ENCODE results near the gene PLVAP. TPM values are rescaled to one million over a fixed set of nuclear protein-coding genes. Genes with fewer than 3 reads are reported as not detected.

PLVAP gene
- total and polyA plus RNA-seq, 9 of the 15 experiments (the other 6 are each of a cell fraction or from before 2014, with no cell fraction given): 0.09 to 0.84 (median 0.51) TPM; not detected in 4

DNA sequence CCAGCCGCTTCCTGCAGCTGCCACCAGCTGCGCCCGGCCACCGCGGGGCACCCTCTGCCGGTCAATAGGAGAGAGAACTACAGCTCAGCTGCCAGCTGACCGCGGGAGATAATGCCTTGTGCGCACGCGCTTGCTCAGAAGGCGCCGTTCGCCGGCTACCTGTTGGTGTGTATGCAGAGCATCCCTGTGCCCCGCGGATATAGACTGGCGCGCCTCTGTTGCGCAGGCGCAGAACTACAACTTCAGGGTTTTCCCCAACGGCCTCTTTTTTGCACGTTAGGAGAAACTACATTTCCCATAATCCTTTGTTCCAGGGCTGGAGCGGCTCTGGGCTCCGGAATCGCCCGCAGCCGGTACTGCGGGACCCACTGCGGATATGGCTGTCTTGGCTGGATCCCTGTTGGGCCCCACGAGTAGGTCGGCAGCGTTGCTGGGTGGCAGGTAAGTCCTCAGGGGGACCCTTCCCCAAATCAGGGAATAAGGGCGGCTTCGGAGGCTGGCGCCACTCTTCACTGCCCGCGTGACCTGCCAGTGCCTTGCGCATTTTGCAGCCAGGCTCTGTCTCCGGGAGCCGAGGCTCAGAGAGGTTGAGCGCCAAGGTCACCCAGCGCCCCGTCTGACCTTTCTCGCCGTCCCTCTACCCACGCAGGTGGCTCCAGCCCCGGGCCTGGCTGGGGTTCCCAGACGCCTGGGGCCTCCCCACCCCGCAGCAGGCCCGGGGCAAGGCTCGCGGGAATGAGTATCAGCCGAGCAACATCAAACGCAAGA lies 71.4 kb downstream of the PLVAP start, which contains the start of gene MRPL34 (continued):
- TF ChIP-seq, protein P1, sequence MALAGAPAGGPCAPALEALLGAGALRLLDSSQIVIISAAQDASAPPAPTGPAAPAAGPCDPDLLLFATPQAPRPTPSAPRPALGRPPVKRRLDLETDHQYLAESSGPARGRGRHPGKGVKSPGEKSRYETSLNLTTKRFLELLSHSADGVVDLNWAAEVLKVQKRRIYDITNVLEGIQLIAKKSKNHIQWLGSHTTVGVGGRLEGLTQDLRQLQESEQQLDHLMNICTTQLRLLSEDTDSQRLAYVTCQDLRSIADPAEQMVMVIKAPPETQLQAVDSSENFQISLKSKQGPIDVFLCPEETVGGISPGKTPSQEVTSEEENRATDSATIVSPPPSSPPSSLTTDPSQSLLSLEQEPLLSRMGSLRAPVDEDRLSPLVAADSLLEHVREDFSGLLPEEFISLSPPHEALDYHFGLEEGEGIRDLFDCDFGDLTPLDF (CRISPR knock-in tag; IDR thresholded peaks at IDR 0.05): peak; percentile 77; the same call in 1 of the 2 replicates
- TF ChIP-seq, protein P2, sequence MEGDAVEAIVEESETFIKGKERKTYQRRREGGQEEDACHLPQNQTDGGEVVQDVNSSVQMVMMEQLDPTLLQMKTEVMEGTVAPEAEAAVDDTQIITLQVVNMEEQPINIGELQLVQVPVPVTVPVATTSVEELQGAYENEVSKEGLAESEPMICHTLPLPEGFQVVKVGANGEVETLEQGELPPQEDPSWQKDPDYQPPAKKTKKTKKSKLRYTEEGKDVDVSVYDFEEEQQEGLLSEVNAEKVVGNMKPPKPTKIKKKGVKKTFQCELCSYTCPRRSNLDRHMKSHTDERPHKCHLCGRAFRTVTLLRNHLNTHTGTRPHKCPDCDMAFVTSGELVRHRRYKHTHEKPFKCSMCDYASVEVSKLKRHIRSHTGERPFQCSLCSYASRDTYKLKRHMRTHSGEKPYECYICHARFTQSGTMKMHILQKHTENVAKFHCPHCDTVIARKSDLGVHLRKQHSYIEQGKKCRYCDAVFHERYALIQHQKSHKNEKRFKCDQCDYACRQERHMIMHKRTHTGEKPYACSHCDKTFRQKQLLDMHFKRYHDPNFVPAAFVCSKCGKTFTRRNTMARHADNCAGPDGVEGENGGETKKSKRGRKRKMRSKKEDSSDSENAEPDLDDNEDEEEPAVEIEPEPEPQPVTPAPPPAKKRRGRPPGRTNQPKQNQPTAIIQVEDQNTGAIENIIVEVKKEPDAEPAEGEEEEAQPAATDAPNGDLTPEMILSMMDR (IDR thresholded peaks at IDR 0.05 in 2 of 3, conservative IDR thresholded peaks at IDR 0.05 in 1 of 3; ENCODE audit: insufficient read depth in 2 of 3, low read depth in 1 of 3, low read length in 3 of 3): peak; percentile 83 to 97 (median 93)
- TF ChIP-seq U2AF2 (optimal IDR thresholded peaks at IDR 0.05; ENCODE audit: low read depth, low read length) (no peak), DACH1 (IDR thresholded peaks at IDR 0.05; ENCODE audit: partially characterized antibody) (peak; percentile 98), SUPT5H (IDR thresholded peaks at IDR 0.05) (peak; percentile 79), EP300 (IDR thresholded peaks at IDR 0.05; ENCODE audit: low read length) (peak; percentile 45; the same call in 1 of the 2 replicates), HMGN3 (IDR thresholded peaks at IDR 0.05; ENCODE audit: borderline replicate concordance, extremely low read depth, insufficient read length, low read depth, low read length) (peak; percentile 71), PHB (CRISPR knock-in tag; IDR thresholded peaks at IDR 0.05) (0 out of 2 replicates have a peak, but pooled peaks have one; percentile 65), TBP (optimal IDR thresholded peaks at IDR 0.05; ENCODE audit: low read depth, low read length) (peak; percentile 78), RAD51 (IDR thresholded peaks at IDR 0.05; ENCODE audit: borderline replicate concordance, low read depth) (peak; percentile 63), MYC (IDR thresholded peaks at IDR 0.05; ENCODE audit: low read depth, low read length) (peak; percentile 75), MYC (CRISPR knock-in tag; IDR thresholded peaks at IDR 0.05; ENCODE audit: borderline replicate concordance, low read depth) (peak; percentile 26; the same call in 1 of the 2 replicates), CBFA2T2 (conservative IDR thresholded peaks at IDR 0.05) (peak; percentile 65), RB1 (IDR thresholded peaks at IDR 0.05; ENCODE audit: low read depth) (peak; percentile 73), MYNN (IDR thresholded peaks at IDR 0.05) (peak; percentile 94), MYNN (CRISPR knock-in tag; IDR thresholded peaks at IDR 0.05) (no peak), SMAD4 (CRISPR knock-in tag; conservative IDR thresholded peaks at IDR 0.05) (peak; percentile 60)
- TF ChIP-seq, protein P3, sequence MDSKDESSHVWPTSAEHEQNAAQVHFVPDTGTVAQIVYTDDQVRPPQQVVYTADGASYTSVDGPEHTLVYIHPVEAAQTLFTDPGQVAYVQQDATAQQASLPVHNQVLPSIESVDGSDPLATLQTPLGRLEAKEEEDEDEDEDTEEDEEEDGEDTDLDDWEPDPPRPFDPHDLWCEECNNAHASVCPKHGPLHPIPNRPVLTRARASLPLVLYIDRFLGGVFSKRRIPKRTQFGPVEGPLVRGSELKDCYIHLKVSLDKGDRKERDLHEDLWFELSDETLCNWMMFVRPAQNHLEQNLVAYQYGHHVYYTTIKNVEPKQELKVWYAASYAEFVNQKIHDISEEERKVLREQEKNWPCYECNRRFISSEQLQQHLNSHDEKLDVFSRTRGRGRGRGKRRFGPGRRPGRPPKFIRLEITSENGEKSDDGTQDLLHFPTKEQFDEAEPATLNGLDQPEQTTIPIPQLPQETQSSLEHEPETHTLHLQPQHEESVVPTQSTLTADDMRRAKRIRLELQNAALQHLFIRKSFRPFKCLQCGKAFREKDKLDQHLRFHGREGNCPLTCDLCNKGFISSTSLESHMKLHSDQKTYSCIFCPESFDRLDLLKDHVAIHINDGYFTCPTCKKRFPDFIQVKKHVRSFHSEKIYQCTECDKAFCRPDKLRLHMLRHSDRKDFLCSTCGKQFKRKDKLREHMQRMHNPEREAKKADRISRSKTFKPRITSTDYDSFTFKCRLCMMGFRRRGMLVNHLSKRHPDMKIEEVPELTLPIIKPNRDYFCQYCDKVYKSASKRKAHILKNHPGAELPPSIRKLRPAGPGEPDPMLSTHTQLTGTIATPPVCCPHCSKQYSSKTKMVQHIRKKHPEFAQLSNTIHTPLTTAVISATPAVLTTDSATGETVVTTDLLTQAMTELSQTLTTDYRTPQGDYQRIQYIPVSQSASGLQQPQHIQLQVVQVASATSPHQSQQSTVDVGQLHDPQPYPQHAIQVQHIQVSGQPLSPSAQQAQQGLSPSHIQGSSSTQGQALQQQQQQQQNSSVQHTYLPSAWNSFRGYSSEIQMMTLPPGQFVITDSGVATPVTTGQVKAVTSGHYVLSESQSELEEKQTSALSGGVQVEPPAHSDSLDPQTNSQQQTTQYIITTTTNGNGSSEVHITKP (IDR thresholded peaks at IDR 0.05; ENCODE audit: partially characterized antibody): peak; percentile 41
- TF ChIP-seq, protein P4, sequence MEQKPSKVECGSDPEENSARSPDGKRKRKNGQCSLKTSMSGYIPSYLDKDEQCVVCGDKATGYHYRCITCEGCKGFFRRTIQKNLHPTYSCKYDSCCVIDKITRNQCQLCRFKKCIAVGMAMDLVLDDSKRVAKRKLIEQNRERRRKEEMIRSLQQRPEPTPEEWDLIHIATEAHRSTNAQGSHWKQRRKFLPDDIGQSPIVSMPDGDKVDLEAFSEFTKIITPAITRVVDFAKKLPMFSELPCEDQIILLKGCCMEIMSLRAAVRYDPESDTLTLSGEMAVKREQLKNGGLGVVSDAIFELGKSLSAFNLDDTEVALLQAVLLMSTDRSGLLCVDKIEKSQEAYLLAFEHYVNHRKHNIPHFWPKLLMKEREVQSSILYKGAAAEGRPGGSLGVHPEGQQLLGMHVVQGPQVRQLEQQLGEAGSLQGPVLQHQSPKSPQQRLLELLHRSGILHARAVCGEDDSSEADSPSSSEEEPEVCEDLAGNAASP (IDR thresholded peaks at IDR 0.05): no peak
- TF ChIP-seq, protein P5, sequence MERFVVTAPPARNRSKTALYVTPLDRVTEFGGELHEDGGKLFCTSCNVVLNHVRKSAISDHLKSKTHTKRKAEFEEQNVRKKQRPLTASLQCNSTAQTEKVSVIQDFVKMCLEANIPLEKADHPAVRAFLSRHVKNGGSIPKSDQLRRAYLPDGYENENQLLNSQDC (CRISPR knock-in tag; IDR thresholded peaks at IDR 0.05): no peak

Data from K562 (cell line).